Activated naive CD4-positive, alpha-beta T cell treated with anti-CD3 and anti-CD28 coated beads for 36 hours (primary cell): Measurements from ENCODE around the gene CBFB. TPM values are rescaled to one million over a fixed set of nuclear protein-coding genes. Genes with fewer than 3 reads are reported as not detected.
"Not testable (repeated sequence)": the region's sequence is repeated elsewhere in the genome, so short reads cannot be mapped to it uniquely, and the experiment has no call there.

Source experiments
- CTCF ChIA-PET: fragments of 350-600 bp; sonication (Branson Sonifier 250); formaldehyde crosslinking; loops from one replicate; lab custom pipeline; 2021; ENCODE audit warnings: antibody characterized with exemption; lab: Charles Lee
- DNase-seq: peaks from one replicate; pipeline ENCODE4 v3.0.0-alpha.2; 2020
- H3K27ac Mint-ChIP-seq: one replicate; pipeline ENCODE4 v1.8.0; 2021; ENCODE audit warnings: mild to moderate bottlenecking, mixed read lengths
- H3K27me3 Mint-ChIP-seq: one replicate; pipeline ENCODE4 v1.8.0; 2021; ENCODE audit warnings: low read depth, mixed read lengths
- H3K36me3 Mint-ChIP-seq: one replicate; pipeline ENCODE4 v1.8.0; 2021; ENCODE audit warnings: low read depth, mixed read lengths
- H3K4me1 Mint-ChIP-seq: one replicate; pipeline ENCODE4 v1.8.0; 2021; ENCODE audit warnings: low read depth, mixed read lengths
- H3K4me3 Mint-ChIP-seq: one replicate; pipeline ENCODE4 v1.8.0; 2021; ENCODE audit warnings: mild to moderate bottlenecking, moderate library complexity, mixed read lengths
- H3K9me3 Mint-ChIP-seq: one replicate; pipeline ENCODE4 v1.8.0; 2021; ENCODE audit warnings: mixed read lengths
- intact Hi-C: fragments of 100-400 bp; cut with micrococcal nuclease; formaldehyde crosslinking; loops from one replicate; pipeline ENCODE4 v1.15.1; 2023
- total RNA-seq, 2 experiments: library from RNA; stranded (reverse); gene quantifications; one replicate each; pipeline ENCODE4 v1.2.3, GENCODE V29; 2021

CBFB gene
- total RNA-seq, 2 experiments from 2014 or later = 79.6 to 86.8 TPM

- peak; percentile 67 for DNase-seq
- Mint-ChIP-seq H3K4me1 (peaks cover 43% of the 10 kb centered on the region), H3K36me3 (peaks cover 25% of the 10 kb centered on the region), H3K27ac (peak overlapping the region; percentile 75), H3K9me3 (no peaks in the 10 kb centered on the region), H3K27me3 (no peaks in the 10 kb centered on the region), H3K4me3 (peak overlapping the region; percentile 86)
- CTCF ChIA-PET = interaction anchor here (1.4 to 3.7 kb wide), 5 partner anchors 11 to 128 kb away, joined by 3 to 39 read pairs (median 8); no protein-coding TSS in a partner anchor
- intact Hi-C loops = loop anchor here (1.0 to 2.0 kb wide), 4 partner anchors 23 to 533 kb away; partner anchors contain the start of genes CTCF, FBXL8 and TRADD
Measured at GRCh38 chr16:67029254-67030096, 526 bp downstream of the CBFB start.

- Mint-ChIP-seq H3K36me3 (peaks cover 31% of the 10 kb centered on the region), H3K27ac (peak overlapping the region; percentile 75), H3K4me3 (peak overlapping the region; percentile 86), H3K4me1 (peaks cover 52% of the 10 kb centered on the region), H3K9me3 (no peaks in the 10 kb centered on the region), H3K27me3 (no peaks in the 10 kb centered on the region)
- CTCF ChIA-PET = interaction anchor here (0.7 to 1.9 kb wide), 9 partner anchors 11 to 140 kb away, joined by 3 to 8 read pairs (median 4); partner anchors contain the start of gene NOL3
- no peak for DNase-seq
- intact Hi-C loops = loop anchor here (2.0 kb wide), 1 partner anchor 22 kb away; no protein-coding TSS in a partner anchor
Measured at GRCh38 chr16:67030221-67030962, 1.4 kb downstream of the CBFB start.

- intact Hi-C loops = no loop called here
- CTCF ChIA-PET = interaction anchor here (0.6 to 1.4 kb wide), 3 partner anchors 15 to 85 kb away, joined by 3 to 7 read pairs (median 3); no protein-coding TSS in a partner anchor
- H3K4me1 Mint-ChIP-seq = peaks cover 54% of the 10 kb centered on the region
- no peak overlapping the region for H3K4me3 Mint-ChIP-seq
- H3K27me3 Mint-ChIP-seq = no peaks in the 10 kb centered on the region
- no peak for DNase-seq
- peaks cover 38% of the 10 kb centered on the region for H3K36me3 Mint-ChIP-seq
- H3K9me3 Mint-ChIP-seq = no peaks in the 10 kb centered on the region
- no peak overlapping the region for H3K27ac Mint-ChIP-seq
Measured at GRCh38 chr16:67034487-67034886, 5.5 kb downstream of the CBFB start.

GRCh38 chr16:67035364-67035763 is 6.4 kb downstream of the CBFB start:
- intact Hi-C loops = no loop called here
- Mint-ChIP-seq H3K36me3 (peaks cover 34% of the 10 kb centered on the region), H3K4me1 (peaks cover 58% of the 10 kb centered on the region), H3K27me3 (no peaks in the 10 kb centered on the region), H3K4me3 (no peak overlapping the region), H3K9me3 (no peaks in the 10 kb centered on the region), H3K27ac (no peak overlapping the region)
- CTCF ChIA-PET = interaction anchor here (0.6 to 1.4 kb wide), 3 partner anchors 15 to 77 kb away, joined by 3 to 4 read pairs (median 3); no protein-coding TSS in a partner anchor
- no peak for DNase-seq

GRCh38 chr16:67036323-67036741 is 7.4 kb downstream of the CBFB start:
- no peak overlapping the region for H3K27ac Mint-ChIP-seq
- no peak overlapping the region for H3K4me3 Mint-ChIP-seq
- peaks cover 57% of the 10 kb centered on the region for H3K4me1 Mint-ChIP-seq
- peaks cover 40% of the 10 kb centered on the region for H3K36me3 Mint-ChIP-seq
- no peaks in the 10 kb centered on the region for H3K9me3 Mint-ChIP-seq
- intact Hi-C loops = no loop called here
- no peak for DNase-seq
- H3K27me3 Mint-ChIP-seq = no peaks in the 10 kb centered on the region
- CTCF ChIA-PET = no interaction called here

GRCh38 chr16:67039260-67040020 is 10.5 kb downstream of the CBFB start:
- CTCF ChIA-PET = no interaction called here

GRCh38 chr16:67040166-67040565 is 11.2 kb downstream of the CBFB start:
- H3K36me3 Mint-ChIP-seq = peaks cover 22% of the 10 kb centered on the region
- no peak overlapping the region for H3K27ac Mint-ChIP-seq
- peaks cover 35% of the 10 kb centered on the region for H3K4me1 Mint-ChIP-seq
- no peak overlapping the region for H3K4me3 Mint-ChIP-seq
- no peaks in the 10 kb centered on the region for H3K27me3 Mint-ChIP-seq
- intact Hi-C loops = no loop called here
- CTCF ChIA-PET = interaction anchor here (1.9 kb wide), 1 partner anchor 9 kb away, joined by 5 read pairs; no protein-coding TSS in a partner anchor
- H3K9me3 Mint-ChIP-seq = no peaks in the 10 kb centered on the region
- DNase-seq = no peak

More at GRCh38 chr16:67039260-67040020, 10.5 kb downstream of the CBFB start:
- Mint-ChIP-seq H3K27me3 (no peaks in the 10 kb centered on the region), H3K9me3 (no peaks in the 10 kb centered on the region), H3K27ac (no peak overlapping the region), H3K4me1 (peaks cover 42% of the 10 kb centered on the region), H3K4me3 (no peak overlapping the region), H3K36me3 (peaks cover 27% of the 10 kb centered on the region)
- intact Hi-C loops = no loop called here
- no peak for DNase-seq

- peaks cover 31% of the 10 kb centered on the region for H3K4me1 Mint-ChIP-seq
- intact Hi-C loops = no loop called here
- peaks cover 21% of the 10 kb centered on the region for H3K36me3 Mint-ChIP-seq
- no peak for DNase-seq
- no peak overlapping the region for H3K4me3 Mint-ChIP-seq
- no peaks in the 10 kb centered on the region for H3K9me3 Mint-ChIP-seq
- CTCF ChIA-PET = interaction anchor here (1.3 to 1.9 kb wide), 2 partner anchors 10 to 67 kb away, joined by 4 to 5 read pairs; no protein-coding TSS in a partner anchor
- H3K27me3 Mint-ChIP-seq = no peaks in the 10 kb centered on the region
- H3K27ac Mint-ChIP-seq = no peak overlapping the region
Measured at GRCh38 chr16:67040906-67041305, 12.0 kb downstream of the CBFB start.

- H3K27ac Mint-ChIP-seq, H3K9me3 Mint-ChIP-seq, DNase-seq, H3K27me3 Mint-ChIP-seq, intact Hi-C loops, H3K4me3 Mint-ChIP-seq: not testable (repeated sequence)
- CTCF ChIA-PET = interaction anchor here (0.6 to 1.9 kb wide), 6 partner anchors 11 to 231 kb away, joined by 3 to 5 read pairs (median 4); no protein-coding TSS in a partner anchor
- peaks cover 18% of the 10 kb centered on the region for H3K36me3 Mint-ChIP-seq
- H3K4me1 Mint-ChIP-seq = peaks cover 29% of the 10 kb centered on the region
Measured at GRCh38 chr16:67041520-67041919, 12.6 kb downstream of the CBFB start.

GRCh38 chr16:67043420-67043819 is 14.5 kb downstream of the CBFB start:
- H3K9me3 Mint-ChIP-seq = no peaks in the 10 kb centered on the region
- no peaks in the 10 kb centered on the region for H3K27me3 Mint-ChIP-seq
- peaks cover 14% of the 10 kb centered on the region for H3K36me3 Mint-ChIP-seq
- no peak overlapping the region for H3K4me3 Mint-ChIP-seq
- no peak for DNase-seq
- intact Hi-C loops = no loop called here
- CTCF ChIA-PET = interaction anchor here (0.8 to 2.5 kb wide), 5 partner anchors 9 to 519 kb away, joined by 3 to 10 read pairs (median 4); partner anchors contain the start of gene CTCF
- peaks cover 28% of the 10 kb centered on the region for H3K4me1 Mint-ChIP-seq
- H3K27ac Mint-ChIP-seq = no peak overlapping the region

- no peaks in the 10 kb centered on the region for H3K27me3 Mint-ChIP-seq
- peaks cover 8% of the 10 kb centered on the region for H3K36me3 Mint-ChIP-seq
- no peak overlapping the region for H3K27ac Mint-ChIP-seq
- intact Hi-C loops = no loop called here
- no peak for DNase-seq
- CTCF ChIA-PET = no interaction called here
- no peaks in the 10 kb centered on the region for H3K9me3 Mint-ChIP-seq
- H3K4me1 Mint-ChIP-seq = peaks cover 34% of the 10 kb centered on the region
- H3K4me3 Mint-ChIP-seq = no peak overlapping the region
Measured at GRCh38 chr16:67050796-67051195, 21.8 kb downstream of the CBFB start.
